HepG2 (cell line): Measurements from ENCODE around the gene MAP2K3. TPM values are rescaled to one million over a fixed set of nuclear protein-coding genes. Genes with fewer than 3 reads are reported as not detected.

Source experiments
- ETV5 ChIP-seq: IDR thresholded peaks from 2 replicates; pipeline ENCODE4 v1.6.1; 2018; ENCODE audit warnings: missing biosample characterization, missing genetic modification reagents, inconsistent platforms, borderline replicate concordance
- HNRNPK ChIP-seq: fragments of 200-400 bp; formaldehyde crosslinking; IDR thresholded peaks from 2 replicates; pipeline ENCODE4 v1.6.1; 2018; ENCODE audit warnings: low read length, low read depth, moderate library complexity, mild to moderate bottlenecking; ENCODE audit not compliant: poor library complexity, severe bottlenecking
- MAFG ChIP-seq: sonication (generic); formaldehyde crosslinking; IDR thresholded peaks from 2 replicates; pipeline ENCODE4 v1.5.1; 2020; ENCODE audit warnings: mild to moderate bottlenecking, missing genetic modification reagents
- MLX ChIP-seq: IDR thresholded peaks from 2 replicates; pipeline ENCODE4 v1.6.1; 2016
- MXD4 ChIP-seq: IDR thresholded peaks from 2 replicates; pipeline ENCODE4 v1.6.1; 2016; ENCODE audit warnings: mild to moderate bottlenecking, missing biosample characterization, missing genetic modification reagents
- REPIN1 ChIP-seq: sonication (generic); formaldehyde crosslinking; IDR thresholded peaks from 2 replicates; pipeline ENCODE4 v1.8.0; 2022; ENCODE audit warnings: missing genetic modification reagents, low read depth, mild to moderate bottlenecking, borderline replicate concordance
- SETDB1 ChIP-seq: sonication (generic); formaldehyde crosslinking; IDR thresholded peaks from 2 replicates; pipeline ENCODE4 v1.5.1; 2020; ENCODE audit warnings: missing genetic modification reagents, mild to moderate bottlenecking, borderline replicate concordance
- SIX4 ChIP-seq: sonication (generic); formaldehyde crosslinking; IDR thresholded peaks from 2 replicates; pipeline ENCODE4 v1.4.0; 2020; ENCODE audit warnings: missing genetic modification reagents
- SKI ChIP-seq: fragments of 450-650 bp; IDR thresholded peaks from one replicate; pipeline ENCODE4 v1.6.1; 2018; ENCODE audit warnings: mild to moderate bottlenecking; ENCODE audit not compliant: partially characterized antibody
- SMC3 ChIP-seq: IDR thresholded peaks from 2 replicates; pipeline ENCODE4 v1.6.1; 2011; ENCODE audit warnings: low read length, improper control_type of control experiment
- STAG1 ChIP-seq: sonication (generic); formaldehyde crosslinking; IDR thresholded peaks from 2 replicates; pipeline ENCODE4 v1.4.0; 2020; ENCODE audit warnings: missing genetic modification reagents
- ZNF124 ChIP-seq: sonication (generic); formaldehyde crosslinking; IDR thresholded peaks from 2 replicates; pipeline ENCODE4 v1.4.0; 2020; ENCODE audit warnings: missing genetic modification reagents
- ZNF224 ChIP-seq: sonication (generic); formaldehyde crosslinking; IDR thresholded peaks from 2 replicates; pipeline ENCODE4 v1.5.0; 2020; ENCODE audit warnings: mild to moderate bottlenecking, missing genetic modification reagents
- ZNF33B ChIP-seq: sonication (generic); formaldehyde crosslinking; IDR thresholded peaks from 2 replicates; pipeline ENCODE4 v1.5.1; 2020; ENCODE audit warnings: mild to moderate bottlenecking, missing genetic modification reagents
- ZNF362 ChIP-seq: sonication (generic); formaldehyde crosslinking; IDR thresholded peaks from 2 replicates; pipeline ENCODE4 v1.4.0; 2020; ENCODE audit warnings: missing genetic modification reagents, mild to moderate bottlenecking, borderline replicate concordance
- ZNF512 ChIP-seq: sonication (generic); formaldehyde crosslinking; IDR thresholded peaks from 2 replicates; pipeline ENCODE4 v1.4.0; 2020; ENCODE audit warnings: mild to moderate bottlenecking, missing genetic modification reagents
- ZNF549 ChIP-seq: sonication (generic); formaldehyde crosslinking; IDR thresholded peaks from 2 replicates; pipeline ENCODE4 v1.5.0; 2020; ENCODE audit warnings: missing genetic modification reagents
- ZNF609 ChIP-seq: sonication (generic); formaldehyde crosslinking; IDR thresholded peaks from 2 replicates; pipeline ENCODE4 v1.4.0; 2020; ENCODE audit warnings: mild to moderate bottlenecking, missing genetic modification reagents, borderline replicate concordance
- ZNF792 ChIP-seq: IDR thresholded peaks from 2 replicates; pipeline ENCODE4 v1.6.1; 2016
- polyA plus RNA-seq, 8 experiments: library from polyadenylated mRNA; depleted of rRNA in 3 of 8; stranded (reverse) in 7 of 8; unstranded in 1 of 8; fragments of >200 nt; fragmentation: Illumina TruSeq in 4 of 8; extraction: Trizol in 4 of 8; gene quantifications; 2 replicates each; pipeline versions ENCODE4 v1.2.1 to v1.2.3, GENCODE V29; 2011 to 2016; ENCODE audit warnings: low read depth in 4 of 8, missing spikeins in 1 of 8, mixed read lengths in 1 of 8; ENCODE audit not compliant: insufficient read depth in 1 of 8
- total RNA-seq, 5 experiments: library from RNA; depleted of rRNA; stranded (reverse); fragments of >200 nt; fragmentation: Illumina TruSeq; extraction: Trizol; gene quantifications; 2 replicates each; pipeline ENCODE4 v1.2.3, GENCODE V29; 2016; ENCODE audit warnings: low read depth in 1 of 5

Gene MAP2K3
- total and polyA plus RNA-seq, 2 of the 13 experiments (the other 11 are each of a cell fraction or from before 2014, with no cell fraction given): 20.5 to 27.4 TPM

- TF ChIP-seq MAFG (CRISPR knock-in tag) (no peak), SKI (no peak), SMC3 (peak; percentile 70), ZNF33B (CRISPR knock-in tag) (peak; percentile 69; the same call in 1 of the 2 replicates), SETDB1 (no peak), SIX4 (peak; percentile 21; the same call in 1 of the 2 replicates), REPIN1 (CRISPR knock-in tag) (peak; percentile 23; the same call in 1 of the 2 replicates), ZNF549 (no peak), ZNF124 (CRISPR knock-in tag) (no peak), STAG1 (CRISPR knock-in tag) (peak; percentile 94), HNRNPK (no peak), ZNF362 (CRISPR knock-in tag) (no peak), ZNF792 (0 out of 2 replicates have a peak, but pooled peaks have one; percentile 47), ZNF609 (CRISPR knock-in tag) (no peak), ZNF512 (no peak), MLX (CRISPR knock-in tag) (no peak), MXD4 (CRISPR knock-in tag) (peak; percentile 79), ETV5 (CRISPR knock-in tag) (peak; percentile 21; the same call in 1 of the 2 replicates), ZNF224 (no peak)
These were observed 4.4 kb upstream of the MAP2K3 start (continued) for GRCh38 chr17:21280081-21280518.
